Activated CD8-positive, alpha-beta memory T cell treated with anti-CD3 and anti-CD28 coated beads for 48 hours (primary cell): ENCODE results near the gene NXN.
"Not testable (repeated sequence)": the region's sequence is repeated elsewhere in the genome, so short reads cannot be mapped to it uniquely, and the experiment has no call there.

ENCODE experiments used
- DNase-seq, 3 experiments: peaks; one replicate each; pipeline ENCODE4 v3.0.0-alpha.2; 2020; ENCODE audit warnings: low read depth in 2 of 3, low spot score in 2 of 3

The NXN gene

DNA sequence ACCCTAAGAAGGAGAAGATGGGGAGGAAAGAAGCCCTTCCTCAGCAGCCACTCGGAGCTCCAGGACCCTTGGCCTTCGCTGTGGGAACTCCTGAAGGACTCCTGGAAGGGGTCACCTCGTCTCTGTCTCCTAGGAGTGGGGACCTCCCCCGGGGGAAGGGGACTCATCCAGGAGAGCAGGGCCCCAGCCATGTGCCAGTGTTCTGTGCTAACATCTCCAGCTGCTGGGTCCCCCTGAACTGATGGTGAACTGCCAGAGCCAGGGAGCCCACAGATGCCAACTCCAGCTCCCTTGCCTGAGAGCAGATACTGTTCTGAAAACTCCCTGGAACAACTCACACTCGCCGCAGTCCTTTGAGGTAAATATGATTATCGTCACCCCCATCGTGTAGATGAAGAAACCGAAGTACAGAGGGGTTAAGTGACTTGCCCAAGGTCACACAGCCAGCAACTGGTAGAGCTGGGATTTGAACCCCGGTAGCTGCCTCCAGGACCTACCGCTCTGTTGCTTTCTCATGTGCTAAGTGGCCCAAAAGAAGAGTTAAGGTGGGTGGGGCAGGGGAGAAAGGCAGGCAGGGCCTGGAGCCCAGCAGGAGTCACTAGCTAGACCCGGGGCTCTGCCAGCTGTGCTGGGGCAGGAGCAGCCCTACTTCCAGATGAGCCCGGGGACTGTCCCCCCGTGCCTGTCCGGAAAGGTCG is 27.9 kb upstream of the NXN start:
- no peak for DNase-seq

DNA sequence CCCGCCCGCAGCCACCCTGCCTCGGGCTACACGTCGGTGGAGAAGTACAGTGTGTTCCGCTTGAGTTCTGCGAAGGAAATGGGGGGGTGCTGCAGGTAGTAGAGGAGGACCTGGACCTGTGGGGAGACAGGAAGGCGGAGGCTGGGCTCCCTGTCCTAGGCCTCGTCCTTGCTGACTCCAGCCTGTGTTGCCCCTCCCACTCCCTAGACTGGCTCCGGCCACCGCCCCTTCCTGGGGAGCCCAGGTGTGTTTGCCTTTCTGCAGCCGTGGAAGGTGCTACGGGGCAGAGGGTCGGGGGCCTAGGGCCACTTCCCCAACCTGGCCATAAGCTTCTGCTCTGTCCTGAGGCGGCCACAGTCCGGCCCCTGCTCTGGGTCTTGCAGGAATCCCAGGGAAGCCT is 26.5 kb upstream of the NXN start:
- no peak for DNase-seq

DNA sequence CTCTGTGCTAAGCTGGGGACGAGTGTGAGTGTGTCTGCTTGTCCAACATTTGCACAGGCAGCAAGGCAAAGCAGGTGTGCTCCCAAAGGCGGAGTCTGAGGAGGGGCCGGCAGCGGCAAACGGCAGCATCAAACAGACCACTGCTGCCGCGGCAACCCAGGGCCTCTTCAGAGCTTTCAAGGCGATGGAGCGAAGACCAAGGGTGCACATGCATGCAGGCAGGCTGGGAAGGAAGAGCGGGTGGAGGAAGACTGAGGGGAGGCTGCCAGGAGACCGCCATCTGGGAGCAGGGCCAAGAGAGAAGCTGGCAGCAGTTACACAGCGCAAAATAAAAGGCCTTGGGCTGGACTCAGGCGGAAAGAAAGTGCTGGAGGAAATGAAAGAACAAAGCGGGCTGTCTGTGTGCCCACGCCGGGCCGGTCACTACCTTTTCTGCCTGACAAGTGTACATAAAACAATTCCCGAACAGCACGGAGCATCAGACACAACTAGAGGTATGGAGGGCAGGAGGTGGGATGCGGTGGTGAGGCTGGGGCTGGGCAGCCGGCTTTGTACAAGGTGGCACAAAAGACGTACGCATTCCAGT is 25.9 kb upstream of the NXN start:
- DNase-seq = no peak

DNA sequence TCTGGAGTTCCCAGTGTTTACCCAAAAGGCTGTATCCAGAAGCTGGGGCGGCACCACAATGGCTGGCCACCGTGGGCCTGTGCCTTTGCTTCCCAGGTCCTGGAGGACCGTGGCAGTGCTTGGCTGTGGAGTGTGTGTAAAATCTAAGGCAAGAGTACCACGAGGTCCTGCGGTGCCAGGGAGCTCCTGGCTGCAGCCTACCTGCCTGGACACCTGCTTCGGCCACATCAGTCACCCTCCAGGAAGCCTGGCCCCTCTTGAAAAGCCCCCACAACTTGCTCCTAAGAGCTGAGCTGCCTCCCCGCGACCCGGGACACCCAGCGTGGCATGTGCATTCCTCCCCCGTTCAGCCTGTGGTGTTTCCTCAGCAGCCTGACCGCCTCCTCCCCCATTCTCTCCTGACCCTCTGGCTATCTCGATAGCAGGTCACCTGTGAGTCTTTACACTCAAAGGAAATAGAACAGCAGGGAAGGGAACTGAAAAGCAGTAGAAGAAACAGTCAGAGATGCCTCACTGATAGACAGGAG is 25.3 kb upstream of the NXN start:
- DNase-seq = no peak

DNA sequence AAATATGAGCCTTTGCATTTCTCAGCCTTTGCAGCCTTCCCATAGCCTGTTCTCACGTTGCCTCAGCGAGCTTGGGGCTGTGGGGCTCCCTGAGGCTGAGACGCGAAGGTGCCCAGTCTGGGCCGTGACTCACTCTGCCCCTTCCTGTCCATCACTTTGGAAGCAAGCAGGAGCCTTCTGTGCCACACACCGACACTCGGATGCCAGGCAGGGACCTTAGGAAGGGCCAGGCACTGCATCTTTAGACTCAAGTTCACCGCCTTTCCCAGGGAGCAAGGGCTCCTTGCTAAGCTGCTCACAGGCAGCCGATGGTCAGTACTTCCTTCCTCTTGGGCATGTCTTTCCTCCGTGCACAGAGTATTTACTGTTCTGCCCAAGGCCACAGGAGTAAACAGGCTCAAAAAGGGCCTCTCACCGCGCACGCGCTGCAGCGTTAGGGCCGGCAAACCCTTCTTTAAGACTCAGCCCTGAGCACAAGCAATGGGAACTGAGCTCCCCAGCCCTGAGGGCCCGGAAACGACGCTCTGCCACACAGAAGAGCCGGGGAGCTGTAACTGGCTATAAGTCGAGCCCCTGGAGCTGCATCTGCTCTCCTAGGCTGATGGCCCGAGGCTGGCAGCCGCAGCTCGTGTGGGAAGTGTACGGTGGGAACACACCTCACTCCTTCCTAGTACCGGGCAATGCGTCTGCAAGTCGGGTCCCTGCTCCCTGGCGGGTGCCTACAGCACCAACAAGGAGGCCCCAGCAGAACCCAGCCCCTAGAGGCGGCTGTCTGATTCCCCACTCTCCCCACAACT is 24.6 kb upstream of the NXN start:
- DNase-seq = no peak

DNA sequence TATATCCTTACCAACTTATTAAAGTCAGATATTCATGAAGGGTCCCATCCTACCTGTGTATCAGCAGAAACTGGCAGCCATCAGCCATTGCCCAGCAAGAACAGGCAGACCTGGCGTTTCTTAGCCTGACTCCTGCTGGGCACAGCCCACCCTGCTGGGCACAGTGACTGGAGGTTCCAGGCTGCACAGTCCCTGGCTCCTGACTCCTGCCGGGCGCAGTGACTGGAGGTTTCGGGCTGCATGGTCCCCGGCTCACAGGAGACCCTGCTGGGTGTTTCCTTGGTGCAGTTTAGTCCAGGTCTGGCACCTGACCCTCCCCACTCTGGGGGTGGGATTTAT is 24.0 kb upstream of the NXN start:
- no peak for DNase-seq

DNA sequence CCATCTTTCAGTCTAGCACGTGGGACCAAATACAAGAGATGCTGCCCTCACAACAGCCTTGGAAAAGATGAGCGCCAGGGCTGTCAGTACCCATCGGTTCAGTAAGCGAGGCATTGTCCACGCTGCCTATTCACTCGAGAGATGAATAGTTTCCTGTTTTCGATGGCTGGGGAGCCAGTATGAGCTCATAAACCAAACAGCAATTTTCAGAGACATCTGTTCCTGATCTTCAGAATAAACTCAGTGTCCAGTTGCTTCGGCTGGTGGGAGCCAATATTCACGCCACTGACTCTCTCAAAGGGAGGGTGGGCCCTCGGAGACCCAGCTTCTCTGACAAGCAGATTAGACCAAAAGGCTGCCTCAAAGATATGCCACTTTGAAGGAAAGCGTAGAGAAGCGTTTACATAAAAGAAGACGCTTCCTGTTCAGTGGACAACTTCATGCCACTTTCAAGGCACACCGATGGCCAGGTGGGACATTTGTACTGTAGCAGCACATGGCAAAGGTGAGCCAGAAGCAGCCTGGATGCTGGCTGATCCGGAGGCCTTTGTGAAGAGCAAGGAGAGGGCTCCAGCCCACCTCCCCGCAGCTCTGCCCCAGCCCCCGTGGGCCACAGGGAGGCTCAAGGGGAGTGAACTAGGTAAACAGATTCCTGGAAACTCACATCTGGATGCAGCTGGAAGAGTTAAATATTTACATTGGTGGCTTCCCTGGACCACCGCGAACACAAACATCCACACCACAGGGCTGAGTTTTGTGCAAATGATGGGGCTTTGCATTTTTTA is 23.4 kb upstream of the NXN start:
- no peak for DNase-seq

DNA sequence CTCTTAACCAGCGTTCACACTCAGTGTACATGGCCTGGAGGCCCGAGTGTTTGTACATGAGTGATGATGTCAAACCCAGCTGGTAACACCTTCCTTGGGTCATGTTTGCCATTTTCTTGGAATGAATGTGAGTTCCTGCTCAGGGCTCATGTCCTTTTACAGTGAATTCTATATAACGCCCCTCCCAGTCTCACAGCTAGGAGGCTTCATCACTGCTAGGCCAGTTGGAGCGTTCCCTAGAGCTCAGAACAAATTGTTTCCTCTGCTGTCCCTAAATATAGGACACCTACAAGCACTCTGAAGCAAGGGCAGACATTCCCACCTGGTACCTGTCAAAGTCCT is 22.8 kb upstream of the NXN start:
- DNase-seq = no peak

DNA sequence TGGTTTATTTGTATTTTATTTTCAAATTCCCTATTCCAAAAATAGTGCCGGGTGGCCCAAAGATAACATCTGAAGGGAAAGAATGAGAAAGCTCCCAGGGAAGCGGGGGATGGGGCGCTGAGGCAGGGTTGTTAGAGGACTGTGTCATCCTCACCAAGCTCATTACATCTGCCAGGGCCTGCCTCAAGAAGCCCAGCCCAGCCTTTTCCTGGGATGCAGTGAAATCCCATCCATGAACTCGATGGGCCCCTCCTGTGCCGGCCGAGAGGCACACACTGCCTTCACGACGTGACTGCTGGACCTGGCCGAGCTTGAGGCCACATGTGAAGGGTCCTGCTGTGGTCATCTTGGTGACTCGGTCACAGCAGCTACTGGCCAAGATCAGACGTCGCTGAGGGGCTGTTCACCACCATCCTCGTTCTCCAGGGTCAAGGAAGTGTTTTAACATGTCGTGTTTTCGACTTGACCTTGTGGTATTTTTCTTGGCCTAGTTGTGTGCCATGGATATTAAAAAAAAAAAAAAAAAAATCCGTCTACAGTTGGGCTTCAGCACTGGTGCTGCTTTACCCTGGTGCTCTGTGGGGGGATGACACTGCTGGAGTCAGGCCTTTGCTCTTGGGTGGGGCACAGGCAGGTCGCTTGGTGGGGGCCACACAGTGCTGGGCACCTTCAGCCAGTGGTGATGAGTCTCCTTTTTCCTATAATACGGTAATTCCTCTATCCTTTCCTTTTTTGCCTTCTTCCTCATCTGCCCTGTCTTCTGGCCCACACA is 22.2 kb upstream of the NXN start:
- no peak for DNase-seq

DNA sequence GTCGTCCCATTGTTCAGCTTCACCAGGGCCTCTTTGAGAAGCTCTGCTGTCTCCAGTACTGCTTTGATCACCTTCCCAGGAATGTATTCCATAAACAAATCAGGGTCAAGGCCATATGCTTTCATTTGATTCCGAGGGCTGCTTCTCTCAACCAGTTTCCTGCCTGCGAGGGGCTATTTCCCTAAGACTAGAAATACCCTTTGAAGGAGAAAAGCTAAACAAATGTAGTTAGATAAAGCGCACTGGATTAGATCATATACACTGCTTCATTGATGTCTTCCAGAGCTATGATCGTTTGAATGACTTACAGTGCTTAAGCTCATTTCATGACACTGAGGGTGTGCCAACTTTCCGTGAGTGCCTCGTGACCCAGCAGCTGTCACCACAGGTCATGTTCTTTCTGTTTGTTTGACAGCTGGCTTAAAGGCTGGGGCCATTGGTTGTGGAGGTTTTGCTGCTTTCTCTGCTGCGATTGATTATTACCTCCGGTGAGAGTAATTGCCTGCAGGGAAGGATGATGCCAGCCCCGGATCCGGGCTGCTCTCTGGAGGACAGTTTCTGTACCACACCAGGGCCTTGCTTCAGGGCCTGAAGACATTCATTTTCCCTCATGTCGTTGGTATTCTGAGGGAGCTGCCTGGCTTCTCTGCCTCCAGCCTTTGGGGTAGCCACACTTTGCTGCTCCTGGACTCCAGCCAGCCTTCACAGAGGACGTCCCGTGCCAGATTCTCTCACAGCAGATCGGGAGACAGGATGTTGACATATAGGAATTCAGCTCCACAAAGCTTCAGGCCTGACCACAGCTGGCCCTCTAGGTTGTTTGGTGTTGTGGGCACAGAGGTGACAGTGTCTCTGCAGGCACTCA is 21.3 kb upstream of the NXN start:
- DNase-seq = no peak

DNA sequence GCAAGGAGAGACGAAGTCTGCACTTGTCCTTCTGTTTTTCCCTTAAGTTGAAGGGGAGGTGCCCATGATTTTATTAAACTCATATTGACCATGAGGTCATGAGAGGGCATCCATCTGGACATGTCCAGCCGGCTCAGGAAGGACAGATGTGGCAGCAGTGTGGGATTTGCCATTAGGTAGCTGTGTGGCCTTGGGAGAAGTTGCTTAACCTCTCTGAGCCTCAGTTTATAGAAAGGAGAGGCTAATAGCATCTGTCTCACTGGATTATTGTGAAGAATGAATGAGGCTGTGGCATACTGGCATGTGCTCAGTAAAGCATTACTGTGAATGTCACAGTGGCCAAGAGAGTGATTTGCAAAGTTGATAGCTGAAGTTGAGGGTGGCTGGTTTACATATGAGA is 18.5 kb upstream of the NXN start:
- no peak for DNase-seq

DNA sequence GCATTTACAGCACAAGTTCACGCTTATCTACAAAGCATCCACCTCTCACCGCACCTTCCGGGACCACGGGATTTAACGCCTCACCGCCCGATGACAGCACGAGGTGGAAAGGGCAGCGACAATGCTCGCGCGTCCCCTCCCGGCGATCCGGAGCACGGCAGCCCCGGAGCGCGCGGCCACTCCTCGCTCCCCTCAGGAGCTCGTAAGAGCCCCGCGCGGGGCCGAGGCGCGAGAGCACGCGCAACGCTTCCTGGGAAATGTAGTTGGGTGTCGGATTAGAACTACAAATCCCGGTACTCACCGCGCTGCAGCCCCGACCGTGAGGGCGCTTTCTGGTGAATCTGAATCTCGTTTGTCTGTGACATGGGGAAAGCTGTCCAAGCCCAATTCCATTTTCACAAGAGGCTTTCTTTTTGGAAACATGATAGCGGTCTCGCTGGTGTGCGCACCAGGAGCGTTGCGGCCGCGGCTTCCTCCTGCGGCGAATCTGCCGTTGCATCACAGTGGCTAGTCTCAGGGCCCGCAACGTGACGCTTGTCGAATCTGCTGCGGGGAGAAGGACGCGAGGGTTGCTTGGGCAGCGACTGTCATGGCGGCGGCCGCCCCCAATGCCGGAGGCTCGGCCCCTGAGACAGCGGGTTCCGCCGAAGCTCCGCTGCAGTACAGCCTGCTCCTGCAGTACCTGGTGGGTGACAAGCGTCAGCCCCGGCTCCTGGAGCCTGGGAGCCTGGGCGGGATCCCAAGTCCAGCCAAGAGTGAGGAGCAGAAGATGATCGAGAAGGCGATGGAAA is 17.2 kb upstream of the NXN start, which contains the start of gene TIMM22:
Gene TIMM22 (plus strand): TSS at position 576 of the 791 bp plus-strand sequence. CDS start 14 bp downstream, at position 590.
- peak; percentile 80 to 85 (median 84) for DNase-seq

DNA sequence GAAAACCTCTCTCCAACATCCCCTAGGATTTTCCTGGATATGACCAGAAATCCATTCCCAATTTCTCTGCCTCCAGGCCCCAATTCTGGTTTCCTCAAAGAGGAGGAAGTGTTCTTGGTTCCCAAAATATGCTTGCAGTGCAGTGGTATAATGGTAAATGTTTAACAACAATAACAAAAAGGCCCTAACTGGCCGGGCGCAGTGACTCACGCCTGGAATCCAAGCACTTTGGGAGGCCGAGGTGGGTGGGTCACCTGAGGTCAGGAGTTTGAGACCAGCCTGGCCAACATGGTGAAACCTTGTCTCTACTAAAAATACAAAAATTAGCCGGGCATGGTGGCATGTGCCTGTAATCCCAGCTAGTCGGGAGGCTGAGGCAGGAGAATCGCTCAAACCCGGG is 15.7 kb upstream of the NXN start:
- DNase-seq = not testable (repeated sequence)

DNA sequence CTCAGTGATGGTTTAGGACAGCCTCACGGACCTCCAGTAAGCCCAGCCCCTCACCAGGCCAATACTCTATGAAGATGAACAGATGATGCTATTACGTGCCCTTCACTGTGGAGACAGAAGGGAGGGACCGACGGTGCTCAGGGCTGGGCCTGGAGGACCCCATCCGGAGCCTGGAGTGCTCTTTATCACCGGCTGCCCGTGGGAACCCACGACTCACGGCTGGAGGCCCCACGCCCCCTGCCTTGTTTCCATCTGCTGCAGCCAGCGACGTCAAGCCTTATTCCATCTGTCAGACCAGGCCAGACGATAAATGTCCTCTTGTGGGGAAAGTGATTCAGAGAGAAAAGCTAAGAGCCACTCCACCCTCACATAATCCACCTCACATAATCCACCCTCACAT is 13.4 kb upstream of the NXN start:
- DNase-seq = no peak

DNA sequence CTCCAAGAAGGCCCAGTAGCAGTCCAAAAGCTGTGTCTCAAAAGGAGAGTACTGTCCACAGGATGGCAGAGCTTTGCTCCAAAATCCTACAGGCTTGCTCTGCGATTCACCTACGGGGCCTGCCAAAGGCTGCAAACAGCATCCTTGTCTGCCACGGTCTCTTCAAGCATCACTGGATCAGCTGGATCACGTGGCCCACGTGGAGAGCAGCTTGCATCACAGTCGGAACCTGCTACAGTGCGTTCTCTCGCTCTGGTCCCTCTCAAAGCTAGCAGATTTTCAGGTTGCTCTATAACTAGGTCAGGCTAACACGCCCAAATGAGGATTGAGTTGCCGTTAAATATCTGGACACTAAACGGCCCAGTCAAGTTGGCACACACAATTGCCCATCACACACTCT is 9.0 kb upstream of the NXN start:
- DNase-seq = no peak

DNA sequence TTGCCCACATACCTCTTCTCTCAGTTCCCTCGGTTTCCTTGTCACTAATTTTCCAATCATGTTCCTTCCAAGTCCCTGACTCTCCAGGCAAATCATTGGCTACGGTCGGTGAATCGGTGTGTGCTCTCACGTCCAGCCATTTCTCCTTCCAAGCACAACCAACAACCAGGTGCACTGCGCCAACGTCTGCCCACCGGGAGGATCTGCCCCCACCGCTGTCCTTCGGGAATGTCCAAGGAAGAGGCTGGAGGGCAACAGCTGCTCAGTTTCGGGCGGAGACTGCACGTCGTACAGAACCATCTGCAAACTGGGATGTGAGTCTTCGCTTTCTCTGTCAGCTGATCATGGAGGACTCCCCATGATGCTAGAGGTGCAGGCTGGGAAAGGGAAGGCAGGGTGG is 8.4 kb upstream of the NXN start:
- no peak for DNase-seq

DNA sequence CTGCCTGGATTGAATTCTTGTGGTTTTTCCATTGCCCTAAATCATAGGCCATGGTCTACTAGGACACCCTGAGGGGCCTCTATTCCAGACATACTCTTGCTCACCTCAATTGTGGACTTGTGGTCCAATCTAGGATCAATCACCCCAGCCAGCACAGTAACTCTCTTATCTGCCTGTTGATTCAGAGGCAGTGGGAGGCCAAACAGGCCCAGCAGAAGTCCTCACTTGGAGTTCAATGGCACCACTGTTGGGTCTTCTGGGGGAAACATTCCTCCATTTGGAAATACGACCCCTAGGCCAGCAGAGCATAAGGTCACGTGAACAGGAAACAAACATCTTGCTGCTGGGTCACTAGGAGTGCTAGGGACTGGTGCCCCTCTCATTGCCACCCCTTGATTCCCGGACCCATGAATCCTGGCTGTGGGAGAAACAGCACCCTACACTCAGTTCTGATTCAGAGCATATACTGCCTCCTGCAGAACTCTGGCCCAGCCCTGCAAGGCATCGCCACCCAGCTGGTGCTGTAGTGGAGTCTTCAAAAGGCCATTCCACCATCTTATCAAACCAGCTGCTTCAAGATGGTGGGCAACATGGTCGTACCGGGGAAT is 6.8 kb upstream of the NXN start:
- DNase-seq = no peak

DNA sequence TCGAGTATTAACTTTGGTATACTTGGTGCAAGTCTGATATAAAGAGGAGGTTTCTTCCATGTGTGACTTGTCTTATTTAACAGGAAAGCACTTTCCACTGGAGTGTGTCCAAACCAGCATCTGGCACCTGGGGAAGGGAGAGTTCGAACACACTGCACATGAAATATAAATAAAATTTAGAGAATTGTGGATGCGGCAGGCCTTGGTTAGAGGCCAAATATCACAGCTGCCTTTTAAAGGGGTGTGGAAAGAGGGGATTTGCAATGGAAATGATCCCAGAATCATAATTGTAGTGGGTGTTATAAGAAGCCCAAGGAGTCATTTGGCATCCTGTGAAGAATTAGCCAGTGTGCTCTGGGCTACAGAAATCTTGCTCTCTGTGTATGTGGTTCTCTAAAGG is 4.3 kb upstream of the NXN start:
- no peak for DNase-seq

DNA sequence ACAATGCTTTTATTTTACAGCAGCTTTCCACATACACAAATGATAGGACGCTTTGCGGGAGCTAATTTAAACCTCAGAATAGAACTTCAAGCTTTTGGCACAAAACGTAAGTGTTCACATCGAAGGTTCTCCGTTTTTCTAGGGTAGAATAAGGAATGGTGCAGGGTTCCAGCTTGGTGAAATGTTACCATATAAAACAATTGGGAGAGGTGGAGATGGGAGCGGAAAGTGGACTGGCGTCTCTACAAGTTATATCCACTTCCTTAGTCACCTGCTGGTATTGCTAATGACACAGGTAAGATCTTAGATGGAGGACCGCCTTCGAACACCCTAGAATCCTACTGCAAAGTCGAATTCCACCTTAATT is 1.7 kb upstream of the NXN start:
- DNase-seq = no peak
